DLD1 (cell line): Measurements from ENCODE around the gene OLFML3.

Source experiments
- in situ Hi-C: cut with HindIII; loops from 2 replicates; pipeline ENCODE4 v1.10.0; 2017; ENCODE audit warnings: low sequenced_read_pairs

The OLFML3 gene

GRCh38 chr1:113990961-113991360, 11.7 kb downstream of the OLFML3 start:
- in situ Hi-C loops: no loop called here

- in situ Hi-C loops: no loop called here
These were observed 12.3 kb downstream of the OLFML3 start for GRCh38 chr1:113991467-113991997.

- in situ Hi-C loops: no loop called here
These were observed 13.8 kb downstream of the OLFML3 start for GRCh38 chr1:113993072-113993471.

- in situ Hi-C loops: no loop called here
These were observed 14.5 kb downstream of the OLFML3 start for GRCh38 chr1:113993766-113994165.

GRCh38 chr1:113995382-113995781, 16.1 kb downstream of the OLFML3 start:
- in situ Hi-C loops: no loop called here

- in situ Hi-C loops: no loop called here
These were observed 19.1 kb downstream of the OLFML3 start for GRCh38 chr1:113998361-113998760.

- in situ Hi-C loops: no loop called here
These were observed 20.0 kb downstream of the OLFML3 start for GRCh38 chr1:113999233-113999632.

GRCh38 chr1:113999799-114000198, 20.5 kb downstream of the OLFML3 start:
- in situ Hi-C loops: loop anchor here (25.0 kb wide), 1 partner anchor 87 kb away; the partner anchor contains the start of genes AP4B1 and DCLRE1B

GRCh38 chr1:114000406-114000805, 21.1 kb downstream of the OLFML3 start:
- in situ Hi-C loops: loop anchor here (25.0 kb wide), 1 partner anchor 88 kb away; the partner anchor contains the start of genes AP4B1 and DCLRE1B

- in situ Hi-C loops: loop anchor here (25.0 kb wide), 1 partner anchor 90 kb away; the partner anchor contains the start of genes AP4B1 and DCLRE1B
These were observed 23.4 kb downstream of the OLFML3 start for GRCh38 chr1:114002492-114003239.

- in situ Hi-C loops: loop anchor here (25.0 kb wide), 1 partner anchor 91 kb away; the partner anchor contains the start of genes AP4B1 and DCLRE1B
These were observed 24.2 kb downstream of the OLFML3 start for GRCh38 chr1:114003431-114003830.

- in situ Hi-C loops: loop anchor here (25.0 kb wide), 1 partner anchor 95 kb away; the partner anchor contains the start of genes AP4B1 and DCLRE1B
These were observed 27.6 kb downstream of the OLFML3 start for GRCh38 chr1:114006825-114007224.

- in situ Hi-C loops: loop anchor here (25.0 kb wide), 1 partner anchor 96 kb away; the partner anchor contains the start of genes AP4B1 and DCLRE1B
These were observed 29.2 kb downstream of the OLFML3 start for GRCh38 chr1:114008480-114008941.

GRCh38 chr1:114008993-114009392, 29.7 kb downstream of the OLFML3 start:
- in situ Hi-C loops: loop anchor here (25.0 kb wide), 1 partner anchor 97 kb away; the partner anchor contains the start of genes AP4B1 and DCLRE1B

GRCh38 chr1:114009393-114009792, 30.1 kb downstream of the OLFML3 start:
- in situ Hi-C loops: loop anchor here (25.0 kb wide), 1 partner anchor 97 kb away; the partner anchor contains the start of genes AP4B1 and DCLRE1B

- in situ Hi-C loops: loop anchor here (25.0 kb wide), 1 partner anchor 98 kb away; the partner anchor contains the start of genes AP4B1 and DCLRE1B
These were observed 31.3 kb downstream of the OLFML3 start for GRCh38 chr1:114010433-114011184.

- in situ Hi-C loops: loop anchor here (25.0 kb wide), 1 partner anchor 99 kb away; the partner anchor contains the start of genes AP4B1 and DCLRE1B
These were observed 32.5 kb downstream of the OLFML3 start for GRCh38 chr1:114011796-114012195.

- in situ Hi-C loops: loop anchor here (25.0 kb wide), 1 partner anchor 103 kb away; the partner anchor contains the start of genes AP4B1 and DCLRE1B
These were observed 35.8 kb downstream of the OLFML3 start for GRCh38 chr1:114015075-114015474.

GRCh38 chr1:114019724-114020123, 40.5 kb downstream of the OLFML3 start:
- in situ Hi-C loops: loop anchor here (25.0 kb wide), 1 partner anchor 107 kb away; the partner anchor contains the start of genes AP4B1 and DCLRE1B

- in situ Hi-C loops: loop anchor here (25.0 kb wide), 1 partner anchor 109 kb away; the partner anchor contains the start of genes AP4B1 and DCLRE1B
These were observed 42.4 kb downstream of the OLFML3 start for GRCh38 chr1:114021665-114022099.
